ENCODE measurements around the gene TRIM7. TPM values are rescaled to one million over a fixed set of nuclear protein-coding genes. Genes with fewer than 3 reads are reported as not detected.

TRIM7 gene
- total and polyA plus RNA-seq, 2 experiments from 2014 or later, result 0.11 to 0.39 TPM

DNA sequence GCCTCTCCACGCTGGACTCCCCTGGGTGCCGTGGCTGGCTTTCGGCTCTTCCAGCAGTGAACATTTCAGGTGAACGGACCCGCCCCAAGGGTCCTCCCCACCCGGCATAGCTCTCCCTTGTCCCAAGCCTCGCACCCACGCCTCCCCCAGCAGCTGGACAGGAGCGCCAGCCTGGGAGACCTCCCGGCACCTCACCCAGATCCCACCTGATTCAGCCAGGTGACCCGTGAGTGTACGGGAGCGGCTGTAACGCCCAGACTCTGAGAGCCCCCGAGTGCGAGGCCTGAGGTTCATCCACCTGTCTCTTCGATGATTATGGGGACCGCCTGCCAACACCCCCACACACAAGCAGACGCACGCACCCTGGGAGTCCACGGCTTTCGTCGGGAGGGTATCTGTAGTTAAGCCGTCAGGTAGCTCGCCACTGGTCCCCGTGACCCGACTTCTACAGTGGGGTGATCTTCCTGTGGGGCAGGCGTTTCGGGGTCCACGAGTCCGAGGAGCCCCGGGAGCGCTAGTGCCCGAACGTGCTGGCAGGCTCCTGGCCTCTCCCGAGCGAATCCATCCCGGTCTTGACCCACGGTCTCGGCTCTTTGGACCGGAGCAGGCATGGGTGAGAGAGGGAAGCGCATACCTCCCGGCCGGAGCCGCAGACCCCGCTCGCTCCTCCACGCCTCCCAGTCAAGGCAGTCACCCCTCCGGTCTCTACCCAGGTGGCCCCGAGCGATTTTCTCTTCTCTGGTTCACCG, 14.9 kb downstream of the TRIM7 start:
- peak overlapping the region; percentile 69 for H3K4me3 ChIP-seq
- peaks cover 6% of the 10 kb centered on the region for H3K4me1 ChIP-seq (ENCODE audit: low read depth)
- peaks cover 15% of the 10 kb centered on the region for H3K27me3 ChIP-seq
- H3K27ac ChIP-seq, result no peak overlapping the region
- H3K36me3 ChIP-seq, result no peaks in the 10 kb centered on the region
- H3K9me3 ChIP-seq (ENCODE audit: low read depth), result no peaks in the 10 kb centered on the region
- TF ChIP-seq, protein P1, sequence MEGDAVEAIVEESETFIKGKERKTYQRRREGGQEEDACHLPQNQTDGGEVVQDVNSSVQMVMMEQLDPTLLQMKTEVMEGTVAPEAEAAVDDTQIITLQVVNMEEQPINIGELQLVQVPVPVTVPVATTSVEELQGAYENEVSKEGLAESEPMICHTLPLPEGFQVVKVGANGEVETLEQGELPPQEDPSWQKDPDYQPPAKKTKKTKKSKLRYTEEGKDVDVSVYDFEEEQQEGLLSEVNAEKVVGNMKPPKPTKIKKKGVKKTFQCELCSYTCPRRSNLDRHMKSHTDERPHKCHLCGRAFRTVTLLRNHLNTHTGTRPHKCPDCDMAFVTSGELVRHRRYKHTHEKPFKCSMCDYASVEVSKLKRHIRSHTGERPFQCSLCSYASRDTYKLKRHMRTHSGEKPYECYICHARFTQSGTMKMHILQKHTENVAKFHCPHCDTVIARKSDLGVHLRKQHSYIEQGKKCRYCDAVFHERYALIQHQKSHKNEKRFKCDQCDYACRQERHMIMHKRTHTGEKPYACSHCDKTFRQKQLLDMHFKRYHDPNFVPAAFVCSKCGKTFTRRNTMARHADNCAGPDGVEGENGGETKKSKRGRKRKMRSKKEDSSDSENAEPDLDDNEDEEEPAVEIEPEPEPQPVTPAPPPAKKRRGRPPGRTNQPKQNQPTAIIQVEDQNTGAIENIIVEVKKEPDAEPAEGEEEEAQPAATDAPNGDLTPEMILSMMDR (IDR thresholded peaks at IDR 0.05; ENCODE audit: low read depth, low read length), result no peak
- peak in 1 of 2 donors; percentile 56 for DNase-seq (ENCODE audit: low read depth in 1 of 2, low spot score in 1 of 2)

DNA sequence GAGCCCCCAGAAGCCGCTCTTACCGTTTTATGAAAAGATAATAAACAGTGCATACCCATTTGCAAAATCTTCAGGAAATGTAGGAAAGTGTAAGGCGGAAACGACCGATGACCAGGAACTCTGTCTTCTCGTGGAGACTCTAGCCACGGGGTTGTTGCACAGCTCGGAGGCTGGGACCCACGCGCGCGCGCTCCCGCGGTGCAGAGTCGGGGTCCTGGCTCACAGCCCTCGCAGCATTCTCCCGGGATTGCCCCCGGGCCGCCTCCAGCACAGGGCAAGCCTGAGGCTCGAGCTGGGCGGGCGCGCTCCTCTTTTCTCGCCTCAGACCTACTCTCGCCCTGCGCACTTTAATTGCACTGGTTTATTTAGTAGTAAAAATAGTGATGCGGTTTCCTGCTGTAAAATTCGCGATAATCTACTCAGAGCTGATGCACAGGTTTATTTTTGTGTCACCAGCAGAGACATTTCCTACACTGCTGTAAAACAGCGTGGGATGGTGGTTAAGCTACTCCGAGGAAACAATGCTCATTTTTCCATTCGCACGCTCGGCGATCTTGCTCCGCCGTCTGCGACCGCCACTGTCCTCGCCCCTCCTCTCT, 15.5 kb downstream of the TRIM7 start:
- Histone ChIP-seq H3K4me3 (peak overlapping the region; percentile 69), H3K27ac (no peak overlapping the region), H3K4me1 (ENCODE audit: low read depth) (peaks cover under 1% of the 10 kb centered on the region), H3K27me3 (peaks cover 15% of the 10 kb centered on the region), H3K9me3 (ENCODE audit: low read depth) (no peaks in the 10 kb centered on the region), H3K36me3 (no peaks in the 10 kb centered on the region)
- peak; percentile 31 to 49 for DNase-seq (ENCODE audit: low read depth in 1 of 2, low spot score in 1 of 2)
- TF ChIP-seq, protein P1 (IDR thresholded peaks at IDR 0.05; ENCODE audit: low read depth, low read length), result no peak

DNA sequence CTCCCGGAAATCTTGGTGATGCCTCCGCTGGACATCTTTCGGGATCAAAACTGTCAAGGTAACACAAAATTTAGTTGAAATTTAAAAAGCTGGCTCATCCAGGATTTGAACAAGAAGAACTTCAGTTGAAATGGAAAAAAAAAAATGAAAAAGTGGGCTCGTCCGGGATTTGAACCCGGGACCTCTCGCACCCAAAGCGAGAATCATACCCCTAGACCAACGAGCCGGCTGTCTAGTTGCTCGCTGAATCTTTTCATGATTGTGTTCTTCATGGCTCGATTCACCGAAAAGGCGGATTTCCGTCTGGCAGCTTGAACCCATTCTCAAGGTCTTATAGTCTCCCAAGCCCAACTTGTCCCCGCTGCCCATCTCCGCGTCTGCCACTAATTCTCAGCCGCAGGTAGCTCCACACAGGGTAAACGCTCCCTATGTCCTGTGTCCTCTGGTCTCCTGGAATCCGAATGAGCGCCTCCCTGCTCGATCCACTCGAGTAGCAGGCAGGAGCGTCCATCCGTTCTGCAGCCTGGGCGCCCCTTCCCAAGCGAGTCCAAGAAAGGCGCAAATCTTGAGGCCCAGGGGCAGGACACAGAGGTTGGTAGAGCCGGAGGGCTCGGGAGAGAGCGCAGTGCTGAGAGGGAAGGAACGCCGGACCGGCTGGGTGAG, 16.2 kb downstream of the TRIM7 start:
- TF ChIP-seq, protein P1 (IDR thresholded peaks at IDR 0.05; ENCODE audit: low read depth, low read length), result peak; percentile 12
- H3K4me3 ChIP-seq, result peak overlapping the region; percentile 69
- no peaks in the 10 kb centered on the region for H3K36me3 ChIP-seq
- peak; percentile 68 to 79 for DNase-seq (ENCODE audit: low read depth in 1 of 2, low spot score in 1 of 2)
- H3K27ac ChIP-seq, result no peak overlapping the region
- H3K4me1 ChIP-seq (ENCODE audit: low read depth), result no peaks in the 10 kb centered on the region
- no peaks in the 10 kb centered on the region for H3K9me3 ChIP-seq (ENCODE audit: low read depth)
- peaks cover 15% of the 10 kb centered on the region for H3K27me3 ChIP-seq

DNA sequence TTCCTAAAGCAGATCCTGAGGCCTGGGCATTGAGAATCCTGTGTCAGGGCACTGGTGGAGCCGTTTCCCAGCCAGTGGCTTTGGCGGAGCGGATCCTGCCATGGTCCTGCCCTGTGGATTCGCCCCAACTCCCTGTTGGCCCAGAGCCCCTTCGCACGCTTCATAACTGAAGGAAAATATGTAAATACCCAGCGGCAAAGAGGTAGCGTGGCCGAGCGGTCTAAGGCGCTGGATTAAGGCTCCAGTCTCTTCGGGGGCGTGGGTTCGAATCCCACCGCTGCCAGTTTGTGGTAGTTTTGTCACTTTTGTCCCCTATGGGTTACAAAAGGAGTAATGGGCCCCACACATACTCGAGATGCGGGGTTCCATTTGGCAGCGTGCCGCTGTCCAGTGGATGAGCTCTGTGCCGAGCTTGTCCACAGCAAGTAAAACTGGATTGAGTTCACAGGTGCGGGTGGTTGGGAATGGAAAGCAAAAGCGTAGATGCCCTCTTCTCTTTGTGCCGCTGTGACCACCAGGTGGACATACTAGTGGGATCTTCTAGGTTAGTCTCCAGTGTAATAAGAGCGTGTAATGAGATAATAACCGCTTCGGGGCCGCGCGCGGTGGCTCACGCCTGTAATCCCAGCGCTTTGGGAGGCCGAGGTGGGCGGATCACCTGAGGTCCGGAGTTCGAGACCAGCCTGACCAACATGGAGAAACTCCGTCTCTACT, 17.3 kb downstream of the TRIM7 start:
- Histone ChIP-seq H3K27me3 (peaks cover 15% of the 10 kb centered on the region), H3K4me3 (peak overlapping the region; percentile 69), H3K4me1 (ENCODE audit: low read depth) (no peaks in the 10 kb centered on the region), H3K9me3 (ENCODE audit: low read depth) (no peaks in the 10 kb centered on the region), H3K27ac (no peak overlapping the region), H3K36me3 (no peaks in the 10 kb centered on the region)
- DNase-seq (ENCODE audit: low read depth in 1 of 2, low spot score in 1 of 2), result peak; percentile 77 to 81
- TF ChIP-seq, protein P1 (IDR thresholded peaks at IDR 0.05; ENCODE audit: low read depth, low read length), result peak; percentile 16

DNA sequence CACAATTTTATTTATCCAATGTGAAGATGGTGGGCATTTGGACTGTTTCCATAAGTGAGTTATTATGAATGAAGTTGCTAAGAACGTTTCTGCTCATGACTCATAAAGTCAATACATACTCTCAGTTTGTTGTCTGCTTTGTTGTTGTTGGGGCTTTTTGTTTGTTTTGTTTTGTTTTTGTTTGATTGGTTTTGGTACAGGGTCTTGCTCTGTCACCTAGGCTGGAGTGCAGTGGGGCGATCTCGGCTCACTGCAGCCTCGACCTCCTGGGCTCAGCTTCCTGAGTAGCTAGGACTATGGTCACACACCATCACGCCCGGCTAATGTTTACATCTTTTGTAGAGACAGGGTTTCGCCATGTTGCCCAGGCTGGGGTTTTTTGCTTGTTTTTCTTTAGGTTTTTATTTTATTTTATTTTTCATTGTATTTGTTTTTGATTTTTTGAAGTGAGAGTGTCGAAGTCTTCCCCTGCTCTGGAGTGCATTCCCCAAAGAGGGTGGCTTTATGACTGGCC, 18.0 kb downstream of the TRIM7 start:
- no peaks in the 10 kb centered on the region for H3K9me3 ChIP-seq (ENCODE audit: low read depth)
- no peaks in the 10 kb centered on the region for H3K36me3 ChIP-seq
- peak overlapping the region; percentile 69 for H3K4me3 ChIP-seq
- H3K27ac ChIP-seq, result no peak overlapping the region
- no peaks in the 10 kb centered on the region for H3K4me1 ChIP-seq (ENCODE audit: low read depth)
- DNase-seq (ENCODE audit: low read depth in 1 of 2, low spot score in 1 of 2), result no peak
- peaks cover 15% of the 10 kb centered on the region for H3K27me3 ChIP-seq
- TF ChIP-seq, protein P1 (IDR thresholded peaks at IDR 0.05; ENCODE audit: low read depth, low read length), result no peak
